Keratinocyte (primary cell): ENCODE data around the gene NRN1L. TPM values are rescaled to one million over a fixed set of nuclear protein-coding genes. Genes with fewer than 3 reads are reported as not detected.
A peak's percentile ranks its signal among the peaks of the same experiment; 100 is the strongest.

Experiments
- DNase-seq: peaks from one replicate; pipeline ENCODE4 v3.0.0-alpha.2; 2011; ENCODE audit warnings: low read depth, missing footprints, low spot score
- FAIRE-seq: peaks from 2 replicates; lab custom pipeline; 2011; peaks lifted over from hg19 to GRCh38; lab: Jason Lieb, UNC
- H2AFZ ChIP-seq: 2 replicates; pipeline ENCODE4 v1.6.0; 2012; ENCODE audit warnings: low read length, control low read depth, inconsistent platforms; ENCODE audit not compliant: control insufficient read depth
- H3K27ac ChIP-seq: 2 replicates; pipeline ENCODE4 v1.5.1; 2011; ENCODE audit warnings: low read length; ENCODE audit not compliant: control insufficient read depth, insufficient read depth
- H3K27me3 ChIP-seq: 3 replicates; pipeline ENCODE4 v1.6.0; 2011; ENCODE audit warnings: low read length; ENCODE audit not compliant: control insufficient read depth, insufficient read depth; ENCODE audit errors: extremely low read depth
- H3K36me3 ChIP-seq, 2 experiments: 2 replicates in 1 of 2; 3 replicates in 1 of 2; pipeline ENCODE4 v1.5.1; 2011; ENCODE audit warnings: low read length in 2 of 2, mild to moderate bottlenecking in 1 of 2; ENCODE audit not compliant: control insufficient read depth in 2 of 2, insufficient read depth in 2 of 2; ENCODE audit errors: extremely low read depth in 1 of 2
- H3K4me1 ChIP-seq: 3 replicates; pipeline ENCODE4 v1.5.1; 2011; ENCODE audit warnings: low read length; ENCODE audit not compliant: control insufficient read depth, insufficient read depth; ENCODE audit errors: extremely low read depth
- H3K4me2 ChIP-seq: 3 replicates; pipeline ENCODE4 v1.6.0; 2011; ENCODE audit warnings: low read depth, low read length; ENCODE audit not compliant: control insufficient read depth, insufficient read depth; ENCODE audit errors: extremely low read depth
- H3K4me3 ChIP-seq, 3 experiments: fragments of 200-600 bp in 1 of 3; sonication (generic) in 1 of 3; 2 replicates in 2 of 3; 3 replicates in 1 of 3; pipeline ENCODE4 v1.5.1; 2011 to 2016; ENCODE audit warnings: low read length in 3 of 3, mild to moderate bottlenecking in 3 of 3, control low read depth in 2 of 3, inconsistent platforms in 1 of 3, low read depth in 1 of 3, mixed read lengths in 1 of 3, mixed run types in 1 of 3, moderate library complexity in 1 of 3; ENCODE audit not compliant: control insufficient read depth in 2 of 3, insufficient read depth in 2 of 3; ENCODE audit errors: extremely low read depth in 1 of 3
- H3K79me2 ChIP-seq: 2 replicates; pipeline ENCODE4 v1.6.0; 2012; ENCODE audit warnings: low read length; ENCODE audit not compliant: control insufficient read depth, insufficient read depth
- H3K9ac ChIP-seq: 3 replicates; pipeline ENCODE4 v1.6.0; 2011; ENCODE audit warnings: low read length; ENCODE audit not compliant: control insufficient read depth, insufficient read depth; ENCODE audit errors: extremely low read depth
- H3K9me1 ChIP-seq: 3 replicates; pipeline ENCODE4 v1.6.0; 2011; ENCODE audit warnings: low read length; ENCODE audit not compliant: control insufficient read depth, insufficient read depth; ENCODE audit errors: extremely low read depth
- H3K9me3 ChIP-seq: 2 replicates; pipeline ENCODE4 v1.5.1; 2012; ENCODE audit warnings: low read depth, low read length; ENCODE audit not compliant: control insufficient read depth
- H4K20me1 ChIP-seq: 3 replicates; pipeline ENCODE4 v1.6.0; 2011; ENCODE audit warnings: low read length; ENCODE audit not compliant: control insufficient read depth, insufficient read depth; ENCODE audit errors: extremely low read depth
- EZH2 ChIP-seq: IDR thresholded peaks from one replicate; pipeline ENCODE4 v1.6.1; 2012; ENCODE audit warnings: inconsistent platforms, mild to moderate bottlenecking, low read length, moderate library complexity
- dilution Hi-C: fragments of 300-500 bp; cut with MboI; formaldehyde crosslinking; loops from one replicate; pipeline ENCODE4 v1.7.0; 2020; ENCODE audit warnings: low sequenced_read_pairs; ENCODE audit not compliant: extremely low pct_ligation_motif_present
- polyA plus RNA-seq, 5 experiments: library from polyadenylated mRNA; depleted of rRNA in 3 of 5; stranded (reverse) in 3 of 5; stranded (forward) in 1 of 5; unstranded in 1 of 5; fragments of >200 nt; gene quantifications; 1 replicate in 1 of 5; 2 replicates in 3 of 5; 3 replicates in 1 of 5; pipeline versions ENCODE4 v1.2.1 to v1.2.3, GENCODE V29; 2011 to 2012; ENCODE audit warnings: missing spikeins in 2 of 5, low read depth in 1 of 5, low replicate concordance in 1 of 5
- TF ChIP-seq, protein P1 (sequence below), 3 experiments: IDR thresholded peaks in 1 of 3; conservative IDR thresholded peaks in 1 of 3; optimal IDR thresholded peaks in 1 of 3; 2 replicates in 2 of 3; 3 replicates in 1 of 3; pipeline versions ENCODE3 to v1.5.1; 2011; ENCODE audit warnings: low read length in 3 of 3, mild to moderate bottlenecking in 3 of 3, moderate library complexity in 2 of 3, control low read depth in 1 of 3, inconsistent platforms in 1 of 3; ENCODE audit not compliant: insufficient read depth in 2 of 3; ENCODE audit errors: extremely low read depth in 1 of 3

Gene NRN1L
- polyA plus RNA-seq, 1 donor (not counting 4 experiments of a cell fraction or from before 2014, with no cell fraction given), result not detected

- Histone ChIP-seq H3K9me1 (no peaks in the 10 kb centered on the region), H3K9ac (peak overlapping the region; percentile 93), H3K36me3 (peaks cover 40 to 56% of the 10 kb centered on the region in 2 experiments), H3K9me3 (no peaks in the 10 kb centered on the region), H3K27ac (no peak overlapping the region), H4K20me1 (peaks cover 4% of the 10 kb centered on the region), H3K4me1 (peaks cover 29% of the 10 kb centered on the region), H2AFZ (no peak overlapping the region), H3K79me2 (peaks cover 28% of the 10 kb centered on the region), H3K4me3 (peak overlapping the region in 2 of 3 experiments; percentile 71 to 97), H3K27me3 (no peaks in the 10 kb centered on the region), H3K4me2 (peak overlapping the region; percentile 84)
- FAIRE-seq (no peak), DNase-seq (no peak)
- dilution Hi-C loops, result no loop called here
- TF ChIP-seq, protein P1, sequence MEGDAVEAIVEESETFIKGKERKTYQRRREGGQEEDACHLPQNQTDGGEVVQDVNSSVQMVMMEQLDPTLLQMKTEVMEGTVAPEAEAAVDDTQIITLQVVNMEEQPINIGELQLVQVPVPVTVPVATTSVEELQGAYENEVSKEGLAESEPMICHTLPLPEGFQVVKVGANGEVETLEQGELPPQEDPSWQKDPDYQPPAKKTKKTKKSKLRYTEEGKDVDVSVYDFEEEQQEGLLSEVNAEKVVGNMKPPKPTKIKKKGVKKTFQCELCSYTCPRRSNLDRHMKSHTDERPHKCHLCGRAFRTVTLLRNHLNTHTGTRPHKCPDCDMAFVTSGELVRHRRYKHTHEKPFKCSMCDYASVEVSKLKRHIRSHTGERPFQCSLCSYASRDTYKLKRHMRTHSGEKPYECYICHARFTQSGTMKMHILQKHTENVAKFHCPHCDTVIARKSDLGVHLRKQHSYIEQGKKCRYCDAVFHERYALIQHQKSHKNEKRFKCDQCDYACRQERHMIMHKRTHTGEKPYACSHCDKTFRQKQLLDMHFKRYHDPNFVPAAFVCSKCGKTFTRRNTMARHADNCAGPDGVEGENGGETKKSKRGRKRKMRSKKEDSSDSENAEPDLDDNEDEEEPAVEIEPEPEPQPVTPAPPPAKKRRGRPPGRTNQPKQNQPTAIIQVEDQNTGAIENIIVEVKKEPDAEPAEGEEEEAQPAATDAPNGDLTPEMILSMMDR (optimal IDR thresholded peaks at IDR 0.05 in 1 of 3, IDR thresholded peaks at IDR 0.05 in 1 of 3, conservative IDR thresholded peaks at IDR 0.05 in 1 of 3; ENCODE audit: extremely low read depth in 1 of 3, insufficient read depth in 2 of 3, low read length in 3 of 3), result no peak
- no peak for TF ChIP-seq EZH2
Observed at GRCh38 chr16:67874372-67874771, 10.3 kb upstream of the NRN1L start.

GRCh38 chr16:67877064-67877463, 7.6 kb upstream of the NRN1L start:
- Histone ChIP-seq H3K4me2 (no peak overlapping the region), H4K20me1 (peaks cover 2% of the 10 kb centered on the region), H3K9me3 (no peaks in the 10 kb centered on the region), H2AFZ (no peak overlapping the region), H3K27ac (no peak overlapping the region), H3K79me2 (peaks cover 28% of the 10 kb centered on the region), H3K36me3 (peaks cover 49 to 55% of the 10 kb centered on the region in 2 experiments), H3K27me3 (no peaks in the 10 kb centered on the region), H3K4me3 (no peak overlapping the region), H3K4me1 (peaks cover 16% of the 10 kb centered on the region), H3K9me1 (no peaks in the 10 kb centered on the region), H3K9ac (no peak overlapping the region)
- no peak for TF ChIP-seq EZH2
- TF ChIP-seq, protein P1 (optimal IDR thresholded peaks at IDR 0.05 in 1 of 3, IDR thresholded peaks at IDR 0.05 in 1 of 3, conservative IDR thresholded peaks at IDR 0.05 in 1 of 3; ENCODE audit: extremely low read depth in 1 of 3, insufficient read depth in 2 of 3, low read length in 3 of 3), result no peak
- no peak for FAIRE-seq
- dilution Hi-C loops, result no loop called here
- DNase-seq, result no peak
